ENCODE results near the gene TMIGD3. TPM values are rescaled to one million over a fixed set of nuclear protein-coding genes. Genes with fewer than 3 reads are reported as not detected.

TMIGD3 gene
- total RNA-seq, 2 donors from 2014 or later = 0.63 to 4.8 TPM

- peaks cover 0 to 56% of the 10 kb centered on the region in 2 donors for H3K4me1 ChIP-seq
- no peak overlapping the region for H3K4me3 ChIP-seq
- no peaks in the 10 kb centered on the region for H3K27me3 ChIP-seq
- TF ChIP-seq CTCF (IDR thresholded peaks at IDR 0.05) = no peak
- H3K9me3 ChIP-seq = no peaks in the 10 kb centered on the region
- H3K36me3 ChIP-seq = no peaks in the 10 kb centered on the region
- no peak for DNase-seq (ENCODE audit: low spot score)
- H3K27ac ChIP-seq = peak overlapping the region; percentile 86 to 87
These were observed 14.2 kb upstream of the TMIGD3 start for GRCh38 chr1:111517469-111518225.

- peak overlapping the region; percentile 86 to 87 for H3K27ac ChIP-seq
- TF ChIP-seq CTCF (IDR thresholded peaks at IDR 0.05) = peak in 1 of 2 donors; percentile 46
- no peaks in the 10 kb centered on the region for H3K27me3 ChIP-seq
- no peaks in the 10 kb centered on the region for H3K9me3 ChIP-seq
- DNase-seq (ENCODE audit: low spot score) = peak; percentile 85
- no peaks in the 10 kb centered on the region for H3K36me3 ChIP-seq
- H3K4me3 ChIP-seq = peak overlapping the region; percentile 14 to 48
- peaks cover 0 to 60% of the 10 kb centered on the region in 2 donors for H3K4me1 ChIP-seq
These were observed 12.6 kb upstream of the TMIGD3 start for GRCh38 chr1:111516005-111516535.

GRCh38 chr1:111515291-111516004 lies 12.0 kb upstream of the TMIGD3 start:
- no peak for TF ChIP-seq CTCF (IDR thresholded peaks at IDR 0.05)
- Histone ChIP-seq H3K27me3 (no peaks in the 10 kb centered on the region), H3K9me3 (no peaks in the 10 kb centered on the region), H3K36me3 (no peaks in the 10 kb centered on the region), H3K4me3 (peak overlapping the region; percentile 14 to 48), H3K27ac (peak overlapping the region; percentile 86 to 87), H3K4me1 (peaks cover 0 to 67% of the 10 kb centered on the region in 2 donors)
- peak; percentile 82 for DNase-seq (ENCODE audit: low spot score)

GRCh38 chr1:111513410-111514020 lies 10.1 kb upstream of the TMIGD3 start:
- Histone ChIP-seq H3K4me1 (peaks cover 0 to 85% of the 10 kb centered on the region in 2 donors), H3K9me3 (no peaks in the 10 kb centered on the region), H3K36me3 (no peaks in the 10 kb centered on the region), H3K27me3 (no peaks in the 10 kb centered on the region), H3K27ac (peak overlapping the region; percentile 2 to 8), H3K4me3 (no peak overlapping the region)
- no peak for TF ChIP-seq CTCF (IDR thresholded peaks at IDR 0.05)
- no peak for DNase-seq (ENCODE audit: low spot score)

GRCh38 chr1:111512931-111513330 lies 9.5 kb upstream of the TMIGD3 start:
- H3K36me3 ChIP-seq = no peaks in the 10 kb centered on the region
- H3K4me3 ChIP-seq = no peak overlapping the region
- DNase-seq (ENCODE audit: low spot score) = no peak
- peaks cover 0 to 87% of the 10 kb centered on the region in 2 donors for H3K4me1 ChIP-seq
- peak overlapping the region in 1 of 2 donors; percentile 8 for H3K27ac ChIP-seq
- H3K27me3 ChIP-seq = no peaks in the 10 kb centered on the region
- no peaks in the 10 kb centered on the region for H3K9me3 ChIP-seq
- no peak for TF ChIP-seq CTCF (IDR thresholded peaks at IDR 0.05)

Data from right atrium auricular region (tissue), 2 donors.